GDM1 (cell line): ENCODE data around the gene PPP2R2B.
"Not testable (repeated sequence)": the region's sequence is repeated elsewhere in the genome, so short reads cannot be mapped to it uniquely, and the experiment has no call there.

Experiments used
- DNase-seq: peaks from one replicate; lab custom pipeline; 2025; lab: John Stamatoyannopoulos, UW

The PPP2R2B gene

DNA sequence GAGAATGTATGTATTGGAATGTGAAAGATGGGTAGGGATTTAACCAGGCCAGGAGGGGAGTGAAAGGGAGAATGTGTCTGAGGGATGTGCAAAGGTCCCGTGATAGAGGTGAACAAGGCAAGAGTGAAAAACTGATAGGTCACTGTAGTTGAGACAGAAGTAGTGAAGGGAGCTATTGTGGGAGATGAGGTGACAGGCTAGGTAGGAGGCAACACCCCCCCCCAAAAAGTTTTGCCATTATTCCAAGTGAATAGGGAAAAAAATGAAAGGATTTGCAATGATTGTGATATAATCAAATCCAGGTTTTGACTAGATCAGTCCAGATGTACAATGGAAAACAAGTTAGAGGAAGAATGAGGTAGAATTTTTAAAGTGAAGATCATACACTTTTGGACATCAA is 226.0 kb downstream of the PPP2R2B start:
- no peak for DNase-seq

DNA sequence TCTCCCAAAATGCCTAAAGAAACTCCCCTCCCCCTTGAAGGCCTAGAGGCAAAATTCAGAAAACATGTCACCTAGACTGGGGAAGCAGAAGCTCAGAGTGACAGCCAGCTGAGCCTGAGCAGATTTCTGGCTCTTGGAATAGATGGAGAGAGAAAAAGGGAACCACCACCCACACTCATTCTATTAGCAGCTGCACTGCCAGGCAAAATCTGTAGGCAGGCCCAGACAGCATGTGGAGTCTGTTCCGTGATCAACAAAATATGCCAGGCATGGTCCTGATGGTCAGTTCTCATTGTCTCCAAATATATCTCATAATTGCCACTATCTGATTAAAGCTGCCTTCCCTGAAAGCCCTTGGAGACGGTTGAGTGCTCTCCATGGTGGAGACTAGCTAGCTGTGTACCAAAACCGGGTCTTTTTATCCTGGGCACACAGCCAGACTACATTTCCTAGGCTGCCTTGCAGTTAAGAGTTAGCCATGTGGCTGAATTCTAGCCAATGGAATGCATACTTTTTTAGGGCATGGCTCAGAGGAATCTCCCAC is 230.8 kb downstream of the PPP2R2B start:
- no peak for DNase-seq

DNA sequence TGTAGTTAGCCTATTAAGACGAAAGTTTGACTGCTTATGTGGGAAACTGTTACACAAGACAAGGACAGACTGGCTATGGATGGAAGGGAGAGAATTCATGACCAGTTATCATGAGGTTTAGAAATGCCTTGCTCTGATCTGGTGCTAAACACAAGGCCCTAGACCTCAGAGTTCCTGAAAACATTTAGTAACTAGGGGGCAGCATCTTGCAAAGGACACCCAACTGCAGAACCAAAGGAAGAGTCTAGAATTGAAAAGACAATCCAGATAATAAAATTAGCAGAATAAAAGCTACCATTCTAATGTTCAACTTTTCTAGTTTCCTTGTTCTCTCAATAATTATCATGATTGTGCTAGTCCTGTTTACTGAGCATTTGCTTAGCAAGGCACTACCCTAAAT is 232.1 kb downstream of the PPP2R2B start:
- no peak for DNase-seq

DNA sequence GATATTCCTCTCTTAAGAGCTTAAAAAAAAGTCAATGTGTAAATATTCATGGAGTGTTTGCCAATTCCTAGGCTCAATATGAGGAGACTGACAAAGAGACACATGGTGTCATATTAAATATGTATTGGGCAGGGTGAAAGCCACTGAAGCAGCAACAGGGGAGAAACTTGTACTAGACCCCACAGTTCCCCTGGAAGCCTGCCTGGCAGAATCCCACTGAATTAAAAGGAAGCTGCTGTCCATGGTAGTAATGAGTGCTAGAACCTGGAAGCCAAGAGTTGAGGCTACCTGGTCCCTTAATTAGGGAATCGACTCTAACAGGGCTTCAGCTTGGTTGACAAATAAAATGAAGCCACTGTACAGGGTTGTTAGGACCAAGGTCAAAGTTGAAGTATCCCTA is 233.2 kb downstream of the PPP2R2B start:
- no peak for DNase-seq

DNA sequence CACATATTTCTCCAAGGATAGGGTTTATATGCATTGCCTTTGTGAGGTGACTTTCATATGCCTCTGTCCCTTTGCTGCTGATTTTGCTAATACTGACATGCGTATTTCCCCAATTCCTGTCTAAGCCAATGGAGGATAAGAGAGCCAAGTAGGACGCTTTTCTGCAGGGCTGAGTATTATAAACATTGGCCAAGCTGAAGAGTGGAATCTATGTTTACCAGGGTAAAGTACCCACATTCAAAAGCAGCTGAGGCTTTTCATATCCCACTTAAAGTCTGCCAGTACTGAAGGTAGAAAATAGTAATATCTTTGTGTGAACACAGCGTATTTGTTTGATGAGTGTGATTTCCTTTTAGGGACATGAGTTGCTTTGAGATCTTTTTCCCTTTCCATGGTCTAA is 233.7 kb downstream of the PPP2R2B start:
- DNase-seq: no peak

DNA sequence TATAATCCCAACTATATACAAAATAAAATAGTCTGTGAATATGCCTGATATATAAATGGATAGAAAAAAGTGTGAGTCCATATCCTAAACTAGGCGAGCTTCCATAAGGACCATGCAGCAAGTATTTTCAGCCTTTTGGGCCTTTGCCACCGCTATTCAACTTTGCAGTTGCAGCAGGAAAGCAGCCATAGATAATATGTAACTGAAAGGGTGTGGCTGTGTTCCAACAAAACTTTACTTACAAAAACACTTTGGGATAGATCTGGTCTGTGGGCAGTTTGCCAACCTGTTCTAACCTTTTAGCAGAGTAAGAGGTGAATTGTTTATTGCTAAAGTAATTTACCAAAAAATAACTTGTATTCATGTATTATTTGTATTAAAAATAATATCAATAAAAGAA is 234.8 kb downstream of the PPP2R2B start:
- no peak for DNase-seq

DNA sequence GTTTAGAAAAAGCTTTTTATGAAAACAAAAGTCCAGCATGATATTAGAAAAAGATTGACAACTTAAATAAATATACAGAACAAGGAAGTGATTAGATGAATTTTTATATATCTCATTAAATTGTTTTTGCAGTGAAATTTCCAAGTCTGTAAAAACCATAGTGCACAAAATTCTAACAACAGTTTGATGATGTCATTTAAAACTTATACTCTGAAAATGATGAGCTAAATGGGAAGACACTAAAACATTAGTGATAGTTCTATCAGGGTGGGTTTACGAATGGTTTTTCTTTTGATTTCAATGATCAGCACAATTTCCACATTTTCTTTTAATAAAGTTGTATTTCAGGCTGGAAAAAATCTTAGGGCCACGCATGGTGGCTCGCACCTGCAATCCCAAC is 236.1 kb downstream of the PPP2R2B start:
- DNase-seq: no peak

DNA sequence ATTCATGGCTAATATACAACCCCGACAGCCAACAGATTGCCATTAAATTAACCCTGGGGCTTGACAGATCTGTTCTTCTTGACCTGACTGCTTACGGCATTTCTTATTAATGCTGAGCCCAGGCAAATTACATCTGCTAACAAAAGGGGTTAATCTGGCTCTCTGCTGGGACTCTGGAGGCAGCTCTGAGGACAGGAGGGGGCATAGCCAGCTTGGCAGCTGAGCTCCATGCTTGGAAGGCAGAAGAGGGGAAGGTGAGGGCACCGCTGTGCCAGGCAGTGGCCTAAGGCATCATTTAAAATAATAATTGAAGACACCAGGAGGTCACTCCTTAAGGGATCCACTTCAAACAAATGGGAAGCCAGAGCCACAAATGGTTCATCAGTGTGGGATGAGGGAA is 236.6 kb downstream of the PPP2R2B start:
- no peak for DNase-seq

DNA sequence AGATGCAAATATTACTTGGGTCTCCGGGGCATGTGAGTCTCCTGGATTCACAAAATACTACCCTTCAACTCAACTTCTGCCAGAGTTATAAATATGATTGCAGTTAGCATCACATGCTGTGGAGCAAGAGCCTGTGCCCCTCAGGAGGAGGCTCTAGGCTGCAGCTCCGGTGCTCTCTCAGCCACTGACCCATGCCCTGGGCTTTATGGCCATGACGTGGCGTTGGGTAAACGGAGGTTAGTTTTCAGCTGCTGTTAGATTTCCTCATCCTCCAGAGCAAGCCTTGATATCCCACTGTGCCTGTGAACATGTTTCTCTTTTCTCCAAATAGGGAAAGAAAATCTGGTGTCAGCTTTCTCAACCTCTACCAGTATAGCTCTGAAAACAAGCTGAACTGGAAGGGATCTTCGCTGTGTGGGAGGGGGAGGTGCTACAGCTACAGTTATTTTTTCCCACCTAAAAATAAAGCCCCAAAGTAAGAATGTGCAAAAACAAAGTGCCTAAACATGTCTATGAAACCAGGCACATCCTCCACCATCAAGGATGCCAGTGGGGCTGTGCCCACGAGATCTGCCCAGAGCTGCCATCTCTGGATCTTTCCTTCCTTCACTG is 238.2 kb downstream of the PPP2R2B start:
- DNase-seq: no peak

DNA sequence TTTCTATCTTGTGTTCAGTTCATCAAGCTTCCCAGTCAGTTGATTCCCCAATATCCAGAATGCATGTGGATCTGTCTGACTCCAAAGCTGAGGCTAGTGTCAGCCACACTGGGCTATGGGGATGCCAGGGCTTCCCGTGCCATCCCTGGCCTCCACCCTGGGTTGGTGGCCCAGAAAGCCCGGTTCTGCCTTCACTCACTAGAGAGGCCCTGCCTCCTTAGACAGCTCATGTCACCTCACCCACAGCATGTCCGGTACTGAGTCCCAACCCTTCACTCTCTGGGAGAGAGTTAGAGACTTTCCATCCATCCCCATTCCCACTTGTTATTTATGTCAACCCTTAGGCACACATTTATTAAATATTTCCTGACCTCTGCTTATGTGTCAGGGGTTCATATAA is 243.1 kb downstream of the PPP2R2B start:
- no peak for DNase-seq

DNA sequence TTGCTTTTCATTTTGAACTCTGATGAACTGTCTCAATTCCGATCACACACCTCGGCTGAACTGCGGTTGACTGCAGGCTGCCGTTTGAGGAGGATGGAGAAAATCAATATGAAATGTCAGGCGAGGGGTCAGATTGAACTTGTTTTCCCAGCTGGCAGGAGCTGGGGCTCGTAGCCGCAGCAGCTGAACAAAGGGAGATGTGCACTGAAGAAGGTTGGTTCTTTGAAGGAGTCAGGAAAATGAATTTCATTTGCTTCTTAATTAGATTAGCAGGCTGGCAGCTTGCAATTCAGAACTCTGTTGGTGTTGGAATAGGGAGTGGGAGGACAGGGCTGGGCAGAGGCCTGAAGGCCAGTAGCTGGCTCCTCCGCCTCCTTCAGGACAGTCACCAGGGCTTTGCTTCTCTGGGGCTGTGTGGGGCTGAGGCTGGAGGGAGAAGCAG is 245.2 kb downstream of the PPP2R2B start:
- no peak for DNase-seq

DNA sequence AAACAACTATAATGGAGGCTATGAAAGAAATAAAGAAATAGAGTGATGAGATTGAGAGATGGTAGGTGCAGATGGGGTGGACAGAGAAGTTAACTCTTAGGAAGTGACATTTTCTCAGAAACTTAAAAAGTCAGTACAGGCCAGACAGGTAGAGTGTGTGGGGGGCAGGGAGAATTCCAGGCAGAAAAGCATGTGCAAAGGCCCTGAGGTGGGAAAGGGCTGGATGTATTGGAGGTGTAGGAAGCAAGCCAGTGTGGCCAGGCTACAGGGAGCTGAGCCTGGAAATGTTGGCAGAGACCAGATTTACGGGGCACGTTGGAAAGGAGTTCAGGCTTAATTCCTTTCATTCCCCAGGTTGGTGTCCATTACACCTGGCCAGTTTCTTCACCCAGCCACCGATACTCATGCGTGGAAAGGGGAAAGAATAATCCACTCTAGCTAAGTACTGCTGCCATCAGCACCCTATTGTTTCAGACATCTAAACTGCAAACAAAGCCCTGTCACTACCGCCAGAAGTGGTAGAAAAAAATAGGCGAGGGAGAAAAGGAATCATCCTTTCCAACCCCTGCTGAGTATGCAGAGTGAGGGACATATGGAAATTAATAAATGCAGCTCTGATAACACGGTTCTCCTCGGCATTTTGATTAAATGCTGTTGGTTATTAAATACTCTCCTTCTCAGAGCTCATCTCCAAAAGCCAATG is 245.8 kb downstream of the PPP2R2B start:
- DNase-seq: no peak

DNA sequence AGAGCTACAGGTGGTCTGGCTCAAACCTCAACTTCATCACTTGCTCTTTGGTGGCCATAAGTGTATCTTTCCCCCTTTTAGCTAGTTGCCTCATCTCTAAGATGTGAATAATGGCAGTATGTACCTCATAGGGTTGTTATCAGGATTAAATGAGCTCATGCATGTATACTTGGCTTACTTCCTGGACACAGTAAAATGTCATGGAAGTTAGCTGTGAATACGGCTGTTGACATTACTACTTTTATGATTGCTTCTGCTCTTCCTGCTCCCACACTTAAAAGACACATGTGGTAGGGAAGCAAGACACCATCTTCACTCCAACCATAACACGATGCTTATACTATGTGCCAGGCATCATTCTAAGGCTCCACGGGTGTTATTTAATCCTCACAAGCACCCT is 248.1 kb downstream of the PPP2R2B start:
- no peak for DNase-seq

DNA sequence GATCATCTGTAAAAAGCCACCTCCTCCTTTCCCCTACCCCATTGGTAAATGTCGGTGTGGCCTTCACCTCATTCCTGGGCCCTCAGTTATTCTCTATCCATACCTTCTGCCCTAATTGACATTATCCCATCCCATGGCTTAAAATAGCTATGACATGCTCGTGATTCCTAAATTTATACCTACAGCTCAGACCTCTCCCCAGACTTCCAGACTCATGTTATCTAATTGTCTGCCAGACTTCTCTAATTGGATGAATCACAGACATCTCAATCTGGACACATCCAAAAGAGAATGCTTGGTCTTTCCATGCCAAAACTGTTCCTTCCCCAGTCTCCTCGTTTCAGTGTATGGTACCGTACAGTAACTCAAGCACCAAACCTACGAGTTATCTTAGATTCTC is 249.6 kb downstream of the PPP2R2B start:
- DNase-seq: no peak

DNA sequence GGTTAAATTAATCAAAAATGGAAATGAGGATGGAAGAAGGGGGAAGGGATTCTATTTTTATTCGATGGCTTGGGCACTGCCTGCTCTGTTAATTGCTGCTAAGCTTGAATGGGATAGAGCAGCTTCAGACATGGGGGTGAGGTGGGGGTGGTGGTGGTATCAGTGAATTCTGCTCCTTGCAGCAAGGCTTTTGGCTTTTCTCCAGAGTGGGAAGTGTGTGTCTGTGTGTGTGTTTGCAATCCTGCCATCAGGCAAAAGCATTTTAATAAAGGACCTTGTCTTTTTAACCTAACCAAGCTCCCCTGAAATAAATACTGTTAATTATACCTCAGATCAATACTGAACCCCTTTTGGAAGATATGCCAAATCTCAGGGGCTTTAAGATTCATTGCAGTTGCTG is 251.6 kb downstream of the PPP2R2B start:
- no peak for DNase-seq

DNA sequence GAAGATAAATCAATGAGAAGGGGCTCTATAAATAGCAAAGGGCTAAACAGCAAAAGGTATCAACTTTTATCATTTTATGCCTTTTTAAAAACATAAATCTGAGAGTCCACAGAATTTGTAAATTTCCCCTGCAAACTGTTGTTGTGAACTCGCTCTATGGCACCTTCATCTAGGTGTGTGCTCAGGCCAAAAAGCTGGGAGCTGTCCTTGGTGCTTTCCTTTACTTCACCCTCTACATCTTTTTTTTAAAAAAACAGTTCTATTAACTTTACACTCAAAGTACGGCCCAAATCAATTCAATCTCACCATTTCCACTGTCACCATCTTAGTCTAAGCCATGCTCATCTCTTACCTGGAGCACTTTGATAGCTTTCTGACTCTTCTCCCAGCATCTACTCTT is 254.4 kb downstream of the PPP2R2B start:
- DNase-seq: no peak

DNA sequence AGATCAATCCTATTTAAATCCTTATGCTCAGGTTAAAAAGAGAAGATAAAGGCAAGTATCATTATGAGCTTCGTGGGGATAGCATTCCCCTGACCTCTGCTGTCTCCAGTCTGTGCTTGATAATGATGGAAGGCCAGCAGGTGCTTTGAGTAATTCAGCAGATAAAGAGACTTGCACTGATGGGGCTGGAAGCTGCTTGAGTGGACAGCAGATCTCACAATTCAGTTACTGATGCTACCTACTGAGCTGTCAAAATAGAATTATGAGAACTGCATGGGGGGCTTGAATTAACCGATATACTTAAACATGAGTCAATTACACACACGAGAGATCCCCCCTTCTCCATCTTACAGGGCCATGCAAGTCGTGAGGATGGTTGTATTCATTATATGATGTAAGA is 254.9 kb downstream of the PPP2R2B start:
- no peak for DNase-seq

DNA sequence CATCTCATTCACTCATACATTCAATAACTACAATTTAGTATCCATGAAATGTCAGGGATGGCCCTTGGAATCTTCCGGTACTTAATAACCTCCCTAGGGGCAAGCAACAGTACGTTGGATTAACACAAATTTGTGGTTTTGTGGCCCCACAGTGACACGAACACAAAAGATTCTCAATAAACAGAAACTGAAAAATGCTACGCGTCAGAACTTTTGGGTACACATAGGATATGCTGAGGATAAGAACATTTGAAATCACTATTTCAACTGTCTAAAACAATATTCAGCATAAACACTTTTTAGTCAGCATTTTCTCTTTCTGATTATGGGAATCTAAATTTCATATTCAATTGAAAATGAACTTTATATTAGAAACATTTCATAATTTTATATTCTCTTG is 255.5 kb downstream of the PPP2R2B start:
- DNase-seq: no peak

DNA sequence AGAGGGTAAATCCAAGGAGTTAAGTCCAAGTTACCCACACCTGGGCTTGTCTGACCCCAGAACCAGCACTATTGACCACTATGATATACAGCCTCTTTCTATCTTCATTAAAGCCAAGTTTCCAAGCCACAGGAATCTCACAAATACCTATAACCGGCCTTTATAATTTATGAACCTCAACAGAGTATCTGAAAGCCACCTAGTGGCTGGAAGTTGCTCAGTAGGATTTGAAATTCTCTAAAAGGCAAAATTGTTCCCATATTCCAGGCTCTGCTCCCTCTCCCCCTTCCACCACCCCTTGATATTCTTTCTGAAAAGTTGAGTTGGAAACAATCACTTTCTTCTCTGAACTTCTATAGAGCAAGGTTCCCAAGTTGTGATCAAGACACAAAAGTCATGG is 256.2 kb downstream of the PPP2R2B start:
- no peak for DNase-seq

DNA sequence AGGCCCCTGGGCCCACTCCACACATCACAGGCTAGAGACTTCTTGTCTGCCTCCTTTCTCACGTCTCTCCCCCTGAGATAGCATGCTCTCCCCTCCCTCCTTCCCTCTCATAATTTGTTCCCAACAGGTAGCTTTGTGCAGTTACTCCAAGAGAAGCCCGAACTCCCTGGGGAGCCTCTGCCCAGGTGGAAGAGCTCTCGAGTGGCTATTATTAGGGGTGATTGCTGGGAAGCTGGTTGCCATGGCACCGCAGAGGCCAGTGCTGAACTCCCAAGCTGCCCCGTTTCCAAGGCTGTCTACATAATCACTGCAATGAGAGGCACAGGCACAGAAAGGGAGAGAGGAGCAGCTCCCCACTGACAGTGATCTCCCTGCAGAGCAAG is 257.9 kb downstream of the PPP2R2B start:
- DNase-seq: no peak

DNA sequence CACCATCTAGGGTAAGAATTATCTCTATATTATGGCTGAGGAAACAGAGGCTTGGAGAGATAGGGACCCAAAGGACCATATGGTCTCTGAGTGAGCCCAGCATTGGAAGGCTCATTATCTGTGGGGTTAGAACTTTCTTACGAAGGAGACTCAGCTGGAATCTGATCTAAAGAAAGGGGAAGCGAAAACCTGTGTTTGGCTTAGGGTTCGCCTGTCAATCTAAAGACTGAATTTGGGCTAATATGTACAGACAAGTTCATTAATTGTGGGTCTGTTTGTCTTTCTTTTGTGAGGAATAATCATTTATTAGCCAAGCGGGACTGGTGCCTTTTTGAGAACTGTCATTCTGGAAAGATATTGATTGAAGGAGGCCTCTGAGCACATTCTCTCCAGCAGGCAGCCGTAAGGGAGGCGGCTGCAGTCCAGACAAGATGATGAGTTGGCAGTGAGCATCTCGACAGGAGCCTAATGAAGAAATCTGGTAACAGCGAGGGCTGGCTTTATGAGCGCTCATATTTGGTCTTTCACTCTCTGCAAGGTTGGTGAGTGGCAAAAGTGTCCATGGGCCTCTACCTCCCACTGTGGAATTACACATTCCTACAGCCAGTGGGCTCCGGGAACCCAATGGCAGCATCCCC is 258.4 kb downstream of the PPP2R2B start:
- no peak for DNase-seq

DNA sequence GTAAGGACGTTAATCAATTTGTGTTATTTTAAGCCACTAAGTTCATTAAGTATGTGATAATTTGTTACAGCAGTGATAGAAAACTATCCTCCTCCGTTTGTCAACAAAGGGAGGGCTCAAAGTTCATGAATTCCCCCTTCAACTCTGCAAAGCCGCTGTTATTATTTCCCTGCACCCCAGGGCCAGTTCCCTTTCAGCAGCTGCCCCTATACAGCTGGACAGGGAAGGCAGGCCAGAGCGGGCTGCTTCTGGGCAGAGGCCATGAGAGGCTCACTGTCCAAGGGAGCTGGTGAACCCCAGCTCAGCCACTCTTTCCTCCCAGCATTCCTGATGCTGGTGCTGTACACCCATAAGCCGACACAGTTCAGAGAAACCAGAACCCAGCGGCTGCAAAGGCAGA is 260.1 kb downstream of the PPP2R2B start:
- DNase-seq: no peak

DNA sequence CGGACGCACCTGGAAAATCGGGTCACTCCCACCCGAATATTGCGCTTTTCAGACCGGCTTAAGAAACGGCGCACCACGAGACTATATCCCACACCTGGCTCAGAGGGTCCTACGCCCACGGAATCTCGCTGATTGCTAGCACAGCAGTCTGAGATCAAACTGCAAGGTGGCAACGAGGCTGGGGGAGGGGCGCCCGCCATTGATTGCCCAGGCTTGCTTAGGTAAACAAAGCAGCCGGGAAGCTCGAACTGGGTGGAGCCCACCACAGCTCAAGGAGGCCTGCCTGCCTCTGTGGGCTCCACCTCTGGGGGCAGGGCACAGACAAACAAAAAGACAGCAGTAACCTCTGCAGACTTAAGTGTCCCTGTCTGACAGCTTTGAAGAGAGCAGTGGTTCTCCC is 268.8 kb downstream of the PPP2R2B start:
- not testable (repeated sequence) for DNase-seq
